GM21390 (cell line): ENCODE data around the gene SERAC1.

Experiments
- ATAC-seq: cut with Tn5 transposase; IDR thresholded peaks from one replicate; pipeline ENCODE4 v1.9.1; 2021; ENCODE audit not compliant: unreplicated experiment

The SERAC1 gene

DNA sequence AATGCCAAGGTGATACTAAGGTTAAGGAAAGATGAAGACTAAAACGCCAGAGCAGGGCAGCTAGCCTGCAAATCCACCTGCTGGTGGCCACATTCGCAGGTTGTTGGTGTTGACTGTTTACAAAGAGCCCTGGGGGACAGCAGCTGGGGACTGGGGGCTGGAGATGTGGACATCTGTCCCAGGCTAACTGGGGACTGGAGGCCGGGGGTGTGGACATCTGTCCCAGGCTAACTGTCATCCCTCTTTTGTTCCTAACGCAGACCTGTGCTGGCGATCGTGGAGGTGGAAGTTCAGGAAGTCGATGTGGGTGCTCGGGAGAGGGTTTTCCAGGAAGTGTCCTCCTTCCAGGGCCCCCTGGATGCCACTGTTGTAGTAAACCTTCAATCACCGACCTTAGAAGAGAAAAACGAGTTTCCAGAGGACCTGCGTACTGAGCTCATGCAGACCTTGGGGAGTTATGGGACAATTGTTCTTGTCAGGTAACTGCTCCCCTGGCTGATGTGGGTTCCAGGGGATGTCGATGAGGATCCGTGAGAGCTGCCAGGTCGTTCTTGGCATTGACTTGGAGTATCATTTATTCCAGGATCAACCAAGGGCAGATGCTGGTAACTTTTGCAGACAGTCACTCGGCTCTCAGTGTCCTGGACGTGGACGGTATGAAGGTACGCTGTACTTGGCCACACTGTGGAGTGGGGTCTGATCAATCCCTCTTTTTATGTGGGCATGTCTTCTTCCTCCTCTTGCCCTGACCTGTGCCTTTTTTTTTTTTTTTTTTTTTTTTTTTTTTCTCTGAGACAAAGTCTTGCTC lies 87.0 kb downstream of the SERAC1 start:
- ATAC-seq, result no peak

DNA sequence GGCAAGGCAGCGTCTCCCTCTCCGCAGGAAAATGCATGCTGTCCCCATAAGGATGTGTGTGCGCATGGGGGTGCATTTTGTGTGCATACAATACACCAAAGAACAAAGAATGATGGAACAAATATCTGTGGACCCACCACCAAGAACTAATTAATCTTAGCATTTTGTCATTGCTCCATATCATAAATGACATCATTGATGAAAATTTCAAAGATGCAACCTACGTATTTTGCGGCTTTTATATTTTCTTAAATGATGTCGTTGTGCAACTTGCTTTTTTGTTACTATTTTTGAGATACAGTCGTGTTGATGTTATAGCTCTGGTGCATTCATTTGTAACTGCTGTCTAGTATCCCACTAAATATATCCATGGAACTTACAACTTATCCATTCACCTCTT lies 89.7 kb downstream of the SERAC1 start:
- ATAC-seq, result no peak

DNA sequence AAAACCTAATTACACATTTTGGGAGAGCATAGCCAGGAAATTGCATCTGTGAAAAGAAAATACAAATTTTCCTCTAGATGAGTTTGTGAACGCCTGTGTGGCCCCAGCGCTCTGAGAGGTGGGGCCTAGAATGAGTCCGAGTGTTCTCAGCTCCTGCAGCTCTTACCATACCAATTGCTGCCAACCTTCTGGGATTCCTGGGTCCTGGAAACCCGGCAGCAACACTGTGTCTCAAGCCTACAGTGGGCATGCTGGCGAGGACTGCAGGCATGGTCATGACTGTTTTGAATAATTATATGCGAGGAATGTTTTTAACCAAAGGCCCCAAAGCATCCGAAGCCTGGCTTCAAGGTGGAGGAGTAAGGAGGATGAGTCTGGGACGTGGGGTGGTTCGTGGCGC lies 90.4 kb downstream of the SERAC1 start:
- no peak for ATAC-seq

DNA sequence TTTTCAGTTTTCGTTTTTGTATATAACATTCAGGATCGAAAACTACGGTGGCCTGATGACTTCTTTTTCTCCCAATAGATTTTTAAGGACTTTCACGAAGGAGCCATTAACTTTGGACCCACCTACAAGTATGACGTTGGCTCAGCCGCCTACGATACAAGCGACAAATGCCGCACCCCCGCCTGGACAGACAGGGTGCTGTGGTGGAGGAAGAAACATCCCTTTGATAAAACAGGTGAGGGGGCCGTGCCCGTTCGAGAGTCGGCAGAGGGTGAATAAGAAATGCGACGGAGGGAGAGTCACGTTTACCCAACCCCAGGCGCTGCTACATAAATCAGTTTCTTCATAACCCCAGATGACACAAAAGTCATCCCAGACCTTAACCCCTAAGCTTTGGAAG lies 91.5 kb downstream of the SERAC1 start:
- ATAC-seq, result no peak

GRCh38 chr6:158073776-158074175 lies 94.3 kb downstream of the SERAC1 start:
- ATAC-seq, result no peak

- ATAC-seq, result no peak
Measured at GRCh38 chr6:158072083-158072721, 95.9 kb downstream of the SERAC1 start.

GRCh38 chr6:158071121-158072082 lies 96.7 kb downstream of the SERAC1 start:
- ATAC-seq, result no peak

DNA sequence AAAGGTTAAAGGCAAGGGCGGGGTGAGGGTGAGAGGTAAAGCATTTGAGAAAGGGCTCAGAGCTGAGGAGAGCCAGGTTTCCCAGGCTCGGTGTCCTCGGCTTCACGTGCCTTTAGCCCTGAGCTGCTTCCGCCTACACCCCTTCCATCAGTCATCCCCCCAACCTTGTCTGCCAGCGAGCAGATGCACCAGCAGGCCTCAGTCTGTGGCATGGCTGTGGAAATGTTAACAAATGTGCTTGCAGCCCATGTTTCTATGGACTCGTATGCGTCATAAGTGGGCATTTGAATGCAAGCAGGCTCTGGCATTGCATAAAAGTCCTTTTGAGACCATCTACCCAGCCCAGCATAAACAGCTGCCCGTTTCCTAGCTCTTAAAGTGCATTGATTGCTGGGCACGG lies 97.5 kb downstream of the SERAC1 start:
- ATAC-seq, result no peak

- ATAC-seq, result no peak
Measured at GRCh38 chr6:158069800-158070195, 98.3 kb downstream of the SERAC1 start.

DNA sequence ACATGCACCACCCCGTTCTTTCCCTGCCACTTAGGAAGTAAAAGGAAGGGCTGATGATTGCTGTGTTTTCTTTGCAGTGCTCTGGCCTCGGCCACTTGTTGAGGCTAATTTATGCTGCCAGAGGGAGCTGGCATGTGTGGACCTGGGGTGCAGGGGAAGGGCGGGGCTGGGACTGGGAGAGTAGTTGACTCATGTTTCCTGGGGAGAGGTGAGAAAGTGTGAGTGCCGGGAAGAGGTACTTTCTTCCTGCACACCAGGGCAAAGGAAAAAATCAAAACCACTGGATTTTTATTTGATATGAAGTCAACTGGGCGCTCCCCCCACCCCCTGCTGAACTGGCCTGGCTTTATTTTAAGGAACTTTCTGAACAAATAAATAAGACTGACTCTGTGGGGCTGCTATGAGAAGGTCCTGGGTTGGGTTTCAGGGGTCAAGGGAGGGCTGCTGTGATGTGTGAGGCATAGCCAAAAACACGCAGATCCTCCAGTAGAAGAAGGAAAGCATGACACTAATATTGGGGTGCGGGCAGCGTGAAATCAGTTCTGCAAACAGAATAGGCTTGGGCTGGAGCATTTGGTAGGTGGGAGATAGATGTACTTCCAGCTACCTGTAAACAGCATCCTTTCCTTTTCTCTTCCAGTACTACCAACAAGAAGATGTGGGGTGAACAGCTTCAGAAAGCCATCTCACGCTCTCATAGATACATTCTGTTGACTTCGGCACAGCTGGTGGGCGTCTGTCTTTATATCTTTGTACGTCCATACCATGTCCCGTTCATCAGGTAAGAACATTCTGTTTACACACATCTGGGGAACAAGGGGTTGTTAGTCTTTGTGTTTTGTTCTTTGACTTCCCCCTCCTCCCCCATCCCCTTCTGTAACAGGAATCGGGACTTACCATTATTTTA lies 98.9 kb downstream of the SERAC1 start:
- no peak for ATAC-seq

DNA sequence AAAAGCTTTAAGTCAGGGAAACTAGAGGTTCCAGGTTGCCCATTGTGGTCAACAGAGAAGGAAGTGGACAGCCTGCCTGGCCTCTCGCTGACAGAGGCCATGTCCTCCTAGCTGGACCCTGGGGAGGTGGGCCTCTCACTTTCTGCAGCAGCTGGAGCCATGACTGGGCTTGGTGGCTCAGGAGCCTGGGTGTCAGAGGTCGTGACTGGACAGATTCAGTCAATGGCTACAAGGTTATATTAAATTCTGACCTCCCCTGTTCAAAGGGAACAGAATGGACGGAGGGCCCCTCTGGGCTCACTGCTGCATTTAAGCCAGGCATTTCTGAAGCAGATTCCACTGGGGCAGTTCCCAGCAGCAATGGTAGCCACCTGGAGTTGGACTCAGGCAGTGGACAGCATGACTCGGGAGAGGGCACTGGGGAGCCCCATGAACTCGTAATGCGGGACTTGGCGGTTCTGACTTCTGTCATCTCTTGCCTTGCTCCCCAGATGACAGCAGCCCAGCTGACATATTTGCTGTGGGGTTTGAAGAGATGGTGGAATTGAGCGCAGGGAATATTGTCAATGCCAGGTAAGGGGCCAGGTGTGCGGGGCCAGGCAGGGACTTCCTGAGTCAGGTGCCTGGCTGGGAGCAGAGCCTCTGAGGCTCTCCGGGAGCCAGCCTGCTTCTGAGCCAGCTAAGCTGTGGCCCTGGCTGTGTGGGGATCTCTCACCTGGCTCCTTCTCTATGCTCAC lies 99.7 kb downstream of the SERAC1 start:
- ATAC-seq, result no peak

GRCh38 chr6:158067436-158068015 lies 100.5 kb downstream of the SERAC1 start:
- ATAC-seq, result no peak

DNA sequence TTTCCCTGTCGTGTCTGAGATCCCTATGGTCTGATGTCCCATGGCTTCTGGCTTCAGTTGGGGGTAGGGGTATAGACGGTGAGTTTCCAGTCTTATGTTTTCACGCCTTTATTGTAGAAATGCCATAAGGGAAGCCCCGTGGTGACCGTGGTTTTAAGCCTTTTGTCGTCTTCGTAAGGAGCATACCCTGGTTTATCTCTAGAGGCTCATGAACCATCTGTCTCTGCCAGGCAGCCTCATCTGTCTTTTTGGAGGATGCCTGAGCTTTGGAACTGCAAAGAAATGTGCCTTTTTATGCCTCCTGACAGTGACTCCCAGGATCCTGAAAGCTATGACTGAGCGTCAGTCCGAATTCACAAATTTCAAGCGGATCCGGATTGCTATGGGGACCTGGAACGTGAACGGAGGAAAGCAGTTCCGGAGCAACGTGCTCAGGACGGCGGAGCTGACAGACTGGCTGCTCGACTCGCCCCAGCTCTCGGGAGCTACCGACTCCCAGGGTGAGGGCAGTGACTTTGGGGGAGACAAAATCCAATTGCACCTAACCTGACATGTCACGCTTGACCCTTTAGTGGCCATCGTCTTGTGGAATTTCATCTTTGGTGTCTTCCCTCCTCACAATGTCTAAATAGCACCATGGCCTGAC lies 101.8 kb downstream of the SERAC1 start:
- no peak for ATAC-seq

GRCh38 chr6:158064725-158065251 lies 103.3 kb downstream of the SERAC1 start:
- no peak for ATAC-seq

GRCh38 chr6:158063736-158064135 lies 104.3 kb downstream of the SERAC1 start:
- ATAC-seq, result no peak

DNA sequence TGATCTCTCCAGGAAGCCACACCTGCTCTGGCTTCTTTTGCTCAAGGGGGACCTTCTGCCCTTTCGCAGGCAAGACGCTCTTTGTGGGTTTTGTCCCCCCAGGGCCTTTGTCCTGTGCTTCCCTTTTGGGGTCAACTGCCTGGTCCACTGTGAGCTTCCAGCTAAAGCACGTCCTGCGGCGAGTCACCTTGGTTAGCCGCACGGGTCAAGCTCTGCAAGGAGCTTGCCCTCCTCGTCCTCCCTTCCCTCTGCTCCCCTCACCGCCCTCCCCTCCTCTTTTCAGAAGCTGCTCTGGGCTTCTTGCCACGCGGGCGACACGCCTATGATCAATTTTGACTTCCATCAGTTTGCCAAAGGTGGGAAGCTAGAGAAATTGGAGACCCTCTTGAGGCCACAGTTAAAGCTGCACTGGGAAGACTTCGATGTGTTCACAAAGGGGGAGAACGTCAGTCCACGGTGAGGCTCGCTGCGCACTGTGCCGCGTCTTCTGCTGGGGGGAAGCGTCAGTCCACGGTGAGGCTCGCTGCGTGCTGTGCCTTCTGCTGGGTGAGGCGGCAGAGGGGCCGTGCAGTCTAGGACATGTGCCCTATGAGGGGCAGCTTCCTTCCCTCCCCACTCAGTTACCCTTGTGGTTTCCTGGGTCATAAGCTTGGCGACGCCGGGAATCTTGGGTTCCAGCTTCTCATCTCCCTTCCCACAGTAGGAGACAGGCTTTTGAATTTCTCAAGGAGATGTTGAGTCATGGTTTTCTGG lies 106.2 kb downstream of the SERAC1 start:
- ATAC-seq, result no peak

DNA sequence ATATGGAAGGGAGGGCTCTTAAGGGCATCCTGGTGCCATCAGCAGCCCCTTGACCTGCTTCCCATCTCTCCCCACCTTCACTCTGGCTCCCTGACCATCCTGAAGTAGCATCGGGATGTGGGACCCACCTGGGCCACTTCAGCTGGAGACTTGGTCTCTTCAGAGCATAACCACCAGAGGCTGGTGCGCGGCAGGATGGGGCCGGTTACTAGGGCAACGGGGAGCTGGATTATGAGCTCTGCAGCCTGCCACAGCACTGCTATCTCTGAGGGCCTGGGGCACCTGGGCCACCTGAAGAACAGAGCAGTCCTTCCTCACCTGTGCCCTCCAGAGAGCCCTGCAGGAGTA lies 106.7 kb downstream of the SERAC1 start:
- no peak for ATAC-seq
